HG02610 (cell line): ENCODE measurements around the gene WFDC10B.
"Not testable (repeated sequence)": the region's sequence is repeated elsewhere in the genome, so short reads cannot be mapped to it uniquely, and the experiment has no call there.

Source experiments
- ATAC-seq: cut with Tn5 transposase; IDR thresholded peaks from one replicate; pipeline ENCODE4 v1.9.1; 2021; ENCODE audit warnings: mild to moderate bottlenecking, moderate library complexity; ENCODE audit not compliant: unreplicated experiment

WFDC10B gene

GRCh38 chr20:45649312-45649863 lies 55.4 kb downstream of the WFDC10B start:
- no peak for ATAC-seq

GRCh38 chr20:45647441-45648050 lies 57.3 kb downstream of the WFDC10B start:
- ATAC-seq = no peak

GRCh38 chr20:45646875-45647274 lies 57.9 kb downstream of the WFDC10B start:
- no peak for ATAC-seq

GRCh38 chr20:45645869-45646268 lies 59.0 kb downstream of the WFDC10B start:
- ATAC-seq = not testable (repeated sequence)

GRCh38 chr20:45641076-45641475 lies 63.7 kb downstream of the WFDC10B start:
- not testable (repeated sequence) for ATAC-seq

GRCh38 chr20:45639687-45640086 lies 65.1 kb downstream of the WFDC10B start:
- no peak for ATAC-seq

- ATAC-seq = no peak
These were observed 68.3 kb downstream of the WFDC10B start for GRCh38 chr20:45636513-45636912.
